Hematopoietic multipotent progenitor cell treated with erythropoietin and hydrocortisone succinate and interleukin-3 and kit ligand, for 6 days (in vitro differentiated cells): Measurements from ENCODE around the gene TSSK2.

Experiments
- DNase-seq: peaks from one replicate; pipeline ENCODE4 v3.0.0-alpha.2; 2015

Gene TSSK2

DNA sequence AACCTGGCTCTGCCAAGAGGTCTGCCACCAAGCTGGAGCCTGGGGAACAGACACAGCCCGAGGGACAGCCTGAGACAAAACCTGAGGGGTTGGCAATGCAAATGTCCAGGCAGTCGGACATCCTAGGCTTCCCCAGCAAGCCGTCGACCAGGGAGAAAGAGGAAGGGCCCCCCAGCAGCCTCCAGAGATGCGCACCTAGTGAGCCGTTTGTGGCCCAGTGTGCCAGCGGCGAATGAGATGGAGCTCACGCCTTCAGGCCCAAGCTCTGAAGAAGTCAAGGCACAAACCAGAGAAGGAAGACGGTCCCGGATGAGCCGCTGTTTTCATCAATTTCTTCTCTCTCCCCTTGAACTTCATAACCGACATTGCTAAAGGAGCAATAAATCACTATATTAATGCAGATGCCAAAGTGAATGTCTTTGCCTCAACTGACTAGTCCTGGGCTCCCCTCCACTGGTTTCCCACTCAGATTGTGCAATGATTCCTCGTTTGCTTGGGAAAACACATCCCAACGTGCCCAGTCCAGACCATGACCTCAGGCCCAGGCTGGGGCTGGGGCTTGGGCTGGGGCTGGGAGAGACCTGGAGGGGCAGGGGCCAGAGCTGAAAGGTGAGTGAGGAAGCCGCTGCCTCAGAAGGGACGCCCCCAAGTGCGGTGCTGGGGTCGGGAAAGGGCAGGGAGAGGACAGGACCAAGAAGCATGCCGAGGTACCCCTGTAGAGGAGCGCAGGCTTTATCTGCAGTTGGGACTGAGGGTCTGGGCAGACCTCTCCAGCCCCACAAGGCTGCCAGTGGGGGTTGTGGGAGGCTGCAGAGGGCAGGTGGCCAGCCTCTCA lies 5.4 kb upstream of the TSSK2 start:
- no peak for DNase-seq

GRCh38 chr22:19126309-19127273 lies 4.5 kb upstream of the TSSK2 start:
- DNase-seq: no peak

DNA sequence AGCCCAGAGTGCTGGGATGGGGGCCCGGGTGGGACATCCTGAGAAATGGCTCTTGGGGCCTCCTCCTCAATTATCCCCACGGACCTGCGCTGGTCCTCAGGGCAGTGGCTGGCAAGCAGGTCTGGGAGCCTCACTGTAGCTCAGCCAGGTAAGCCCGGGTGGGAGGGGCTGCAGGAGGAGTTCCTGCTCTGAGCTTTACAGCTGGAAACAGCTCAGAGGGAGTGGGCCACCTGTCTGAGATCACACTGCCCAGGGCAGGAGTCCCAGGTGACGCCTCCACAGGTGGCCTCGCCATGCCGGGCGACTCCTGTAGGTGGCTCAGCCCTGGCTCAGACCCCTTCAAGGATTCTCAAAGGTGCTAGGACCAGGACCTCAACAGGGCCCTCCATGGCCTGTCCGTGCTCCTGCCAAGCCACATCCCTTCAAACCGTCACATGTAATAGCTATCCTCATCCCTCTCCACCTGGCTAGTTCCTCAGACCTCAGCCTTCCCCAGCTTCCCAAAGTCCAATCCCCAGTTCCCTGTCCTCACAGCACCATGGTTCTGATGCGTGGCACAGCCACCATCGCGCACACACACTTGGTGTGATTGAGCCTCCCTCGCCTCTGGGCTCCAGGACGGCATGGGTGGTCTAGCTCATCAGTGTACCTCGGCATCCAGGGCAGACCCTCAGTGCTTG lies 3.6 kb upstream of the TSSK2 start:
- DNase-seq: no peak

GRCh38 chr22:19128009-19128401 lies 3.1 kb upstream of the TSSK2 start:
- no peak for DNase-seq

- no peak for DNase-seq
Observed at GRCh38 chr22:19128946-19129727, 2.0 kb upstream of the TSSK2 start.

- no peak for DNase-seq
Observed at GRCh38 chr22:19129871-19130270, 1.2 kb upstream of the TSSK2 start.

DNA sequence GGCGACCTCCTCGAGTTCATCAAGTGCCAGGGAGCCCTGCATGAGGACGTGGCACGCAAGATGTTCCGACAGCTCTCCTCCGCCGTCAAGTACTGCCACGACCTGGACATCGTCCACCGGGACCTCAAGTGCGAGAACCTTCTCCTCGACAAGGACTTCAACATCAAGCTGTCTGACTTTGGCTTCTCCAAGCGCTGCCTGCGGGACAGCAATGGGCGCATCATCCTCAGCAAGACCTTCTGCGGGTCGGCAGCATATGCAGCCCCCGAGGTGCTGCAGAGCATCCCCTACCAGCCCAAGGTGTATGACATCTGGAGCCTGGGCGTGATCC lies 542 bp downstream of the TSSK2 start:
- DNase-seq: no peak

DNA sequence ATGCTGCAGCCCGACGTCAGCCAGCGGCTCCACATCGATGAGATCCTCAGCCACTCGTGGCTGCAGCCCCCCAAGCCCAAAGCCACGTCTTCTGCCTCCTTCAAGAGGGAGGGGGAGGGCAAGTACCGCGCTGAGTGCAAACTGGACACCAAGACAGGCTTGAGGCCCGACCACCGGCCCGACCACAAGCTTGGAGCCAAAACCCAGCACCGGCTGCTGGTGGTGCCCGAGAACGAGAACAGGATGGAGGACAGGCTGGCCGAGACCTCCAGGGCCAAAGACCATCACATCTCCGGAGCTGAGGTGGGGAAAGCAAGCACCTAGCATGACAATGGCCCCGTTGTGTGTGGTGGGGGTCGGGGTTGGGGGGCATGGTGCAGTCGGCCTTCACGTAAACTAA lies 1.0 kb downstream of the TSSK2 start:
- DNase-seq: no peak

GRCh38 chr22:19132693-19133400 lies 1.7 kb downstream of the TSSK2 start:
- DNase-seq: no peak

DNA sequence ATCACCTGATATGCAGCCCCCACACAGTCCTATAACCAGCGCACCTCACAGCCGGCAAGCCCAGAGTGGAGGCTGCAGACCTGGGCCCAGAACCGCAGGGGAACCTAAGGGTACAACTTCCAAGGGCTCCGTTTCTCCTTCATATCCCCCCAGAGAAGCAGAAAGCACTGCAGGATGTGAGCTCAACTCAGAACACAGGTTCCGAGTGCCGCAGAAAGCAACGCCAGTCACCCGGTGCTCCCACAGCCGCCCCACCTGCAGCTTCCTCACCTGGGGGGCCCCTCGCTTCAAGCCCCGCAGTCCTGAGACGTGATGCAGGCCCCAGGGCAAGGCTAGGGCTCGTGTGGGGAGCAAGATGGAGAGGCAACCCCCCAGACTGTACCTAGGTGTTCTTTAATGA lies 2.5 kb downstream of the TSSK2 start:
- DNase-seq: no peak

- no peak for DNase-seq
Observed at GRCh38 chr22:19134176-19134831, 3.2 kb downstream of the TSSK2 start.

DNA sequence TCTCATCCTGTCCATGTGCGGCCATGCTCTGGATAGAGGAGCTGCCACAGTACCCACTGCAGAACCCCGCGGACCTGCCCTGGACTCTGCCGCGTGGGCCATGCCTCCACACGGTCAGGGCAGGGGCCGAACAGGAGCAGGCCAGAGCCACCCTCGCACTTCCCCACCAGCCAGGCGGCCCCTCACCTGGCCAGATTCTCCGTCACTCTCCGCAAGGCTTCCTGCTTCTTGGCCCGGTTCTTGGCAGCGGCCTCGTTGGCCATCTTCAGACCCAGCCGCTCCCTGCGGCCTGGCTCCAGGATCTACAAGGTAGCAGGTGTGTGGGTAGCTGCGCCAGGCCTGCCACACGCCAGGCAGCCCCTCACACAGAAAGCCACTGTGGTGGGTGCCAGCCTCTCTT lies 3.8 kb downstream of the TSSK2 start:
- no peak for DNase-seq

- no peak for DNase-seq
Observed at GRCh38 chr22:19136915-19137314, 5.8 kb downstream of the TSSK2 start.

- no peak for DNase-seq
Observed at GRCh38 chr22:19137384-19138216, 6.5 kb downstream of the TSSK2 start.

DNA sequence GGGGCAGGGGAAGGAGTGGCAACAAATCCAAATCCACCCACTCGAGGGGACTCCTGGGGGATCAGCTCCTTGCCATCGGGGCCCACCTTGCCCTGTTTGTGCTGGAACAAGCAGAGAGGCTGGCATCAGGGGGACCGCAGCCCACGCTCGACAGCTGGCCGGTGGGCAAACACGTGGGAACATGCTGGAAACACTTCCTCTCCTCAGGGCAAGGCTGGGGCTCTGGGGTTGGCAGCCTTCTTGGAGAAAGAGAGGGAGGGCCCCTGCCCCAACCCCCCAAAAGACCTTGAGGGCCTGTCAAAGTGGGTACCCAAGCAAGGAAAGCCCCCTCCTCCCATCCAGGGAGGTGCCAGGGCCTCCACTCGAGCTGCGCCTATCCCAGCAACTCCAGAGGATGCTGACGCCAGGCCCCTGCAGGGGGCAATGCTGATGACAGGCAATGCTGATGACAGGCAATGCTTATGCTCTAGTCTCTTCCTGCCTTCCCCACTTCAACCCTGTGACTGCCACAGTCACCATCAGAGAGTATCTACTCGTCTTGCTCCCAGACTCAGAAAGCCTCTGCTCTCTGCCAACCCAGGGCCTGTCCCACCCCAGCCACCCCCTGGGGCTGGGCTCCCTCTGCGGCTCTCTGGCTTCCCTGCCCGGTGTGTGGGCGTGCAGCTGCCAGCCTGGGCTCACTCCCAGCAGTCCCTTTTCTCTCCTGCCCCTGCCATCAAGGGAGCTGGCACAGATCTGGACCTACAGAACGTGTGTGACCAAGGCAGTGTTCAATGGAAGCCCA lies 7.3 kb downstream of the TSSK2 start:
- no peak for DNase-seq

DNA sequence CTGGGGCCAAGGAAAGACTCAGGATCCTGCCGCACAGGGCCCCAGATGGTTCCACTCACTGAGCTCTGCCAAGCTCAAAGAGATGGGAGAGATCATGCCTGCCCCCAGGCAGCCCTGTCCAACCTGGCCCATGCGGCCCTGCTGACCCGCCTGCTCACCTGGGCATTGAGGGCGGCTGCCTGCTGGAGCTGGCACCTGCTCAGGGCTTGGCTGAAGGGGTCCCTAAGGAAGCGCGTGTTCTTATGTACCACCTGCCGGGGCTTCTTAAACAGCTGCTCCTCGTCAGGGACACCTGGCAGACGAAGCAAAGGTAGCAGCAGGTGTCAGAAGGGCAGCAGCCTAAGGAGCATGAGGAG lies 7.9 kb downstream of the TSSK2 start:
- no peak for DNase-seq

- no peak for DNase-seq
Observed at GRCh38 chr22:19139974-19140373, 8.9 kb downstream of the TSSK2 start.

- no peak for DNase-seq
Observed at GRCh38 chr22:19142394-19142793, 11.3 kb downstream of the TSSK2 start.

DNA sequence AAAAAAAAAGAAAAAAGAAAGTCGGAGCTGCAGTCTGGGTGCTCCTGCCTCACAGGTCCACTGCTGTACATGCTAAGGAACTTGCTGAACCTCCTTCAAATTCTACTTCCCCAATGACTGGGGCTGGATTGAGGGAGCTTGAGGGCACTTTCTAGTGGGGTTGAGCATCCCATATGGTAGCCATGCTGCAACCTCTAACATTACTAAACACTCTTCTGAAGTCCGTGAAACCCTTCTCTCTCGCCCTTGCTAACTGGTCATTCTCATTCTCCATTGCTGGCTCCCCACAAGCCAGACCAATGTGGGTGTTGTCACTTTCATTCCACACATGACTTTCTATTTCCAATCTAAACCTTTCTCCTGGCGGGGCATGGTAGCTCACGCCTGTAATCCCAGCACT lies 12.1 kb downstream of the TSSK2 start:
- DNase-seq: no peak

GRCh38 chr22:19143967-19144400 lies 12.9 kb downstream of the TSSK2 start:
- DNase-seq: peak; percentile 62
